Thyroid gland (tissue), 4 donors: ENCODE measurements around the gene ATP6V1G3.

ENCODE experiments used
- CTCF ChIP-seq, 6 experiments: fragments of 200-600 bp in 3 of 6; fragments of 450-650 bp in 3 of 6; sonication (generic) in 3 of 6; IDR thresholded peaks; one replicate each; pipeline ENCODE4 v1.5.1; 2016 to 2019; ENCODE audit warnings: antibody characterized with exemption in 6 of 6, mild to moderate bottlenecking in 2 of 6, inconsistent platforms in 1 of 6, moderate library complexity in 1 of 6
- POLR2A ChIP-seq, 2 donors: fragments of 450-650 bp; IDR thresholded peaks; one replicate each; pipeline ENCODE4 v1.6.1; 2017; ENCODE audit warnings: antibody characterized with exemption in 2 of 2, mild to moderate bottlenecking in 2 of 2, moderate library complexity in 1 of 2

- TF ChIP-seq CTCF (IDR thresholded peaks at IDR 0.05): no peak
- TF ChIP-seq POLR2A (IDR thresholded peaks at IDR 0.05): no peak
Observed at GRCh38 chr1:198588845-198589244, 48.4 kb upstream of the ATP6V1G3 start.
